Trophoblast cell (in vitro differentiated cells and primary cell): Measurements from ENCODE around the gene ASB7.

Experiments used
- DNase-seq, 2 donors: peaks; one replicate each; pipeline ENCODE4 v3.0.0-alpha.2; 2016
- H2AFZ ChIP-seq: 2 replicates; pipeline ENCODE4 v1.6.1; 2013; ENCODE audit warnings: low read length, moderate library complexity, mild to moderate bottlenecking; ENCODE audit not compliant: insufficient read depth, poor library complexity
- H2AK5ac ChIP-seq: 2 replicates; pipeline ENCODE4 v1.6.1; 2013; ENCODE audit warnings: mild to moderate bottlenecking, low read length
- H2BK120ac ChIP-seq: 2 replicates; pipeline ENCODE4 v1.6.1; 2013; ENCODE audit warnings: low read length, mild to moderate bottlenecking, moderate library complexity; ENCODE audit not compliant: insufficient read depth, poor library complexity
- H2BK12ac ChIP-seq: 2 replicates; pipeline ENCODE4 v1.6.1; 2013; ENCODE audit warnings: mild to moderate bottlenecking, low read length, moderate library complexity
- H2BK5ac ChIP-seq: 2 replicates; pipeline ENCODE4 v1.6.1; 2013; ENCODE audit warnings: low read length, low read depth, moderate library complexity, mild to moderate bottlenecking; ENCODE audit not compliant: poor library complexity
- H3K14ac ChIP-seq: 2 replicates; pipeline ENCODE4 v1.6.1; 2013; ENCODE audit warnings: mild to moderate bottlenecking, low read length
- H3K18ac ChIP-seq: 2 replicates; pipeline ENCODE4 v1.6.1; 2013; ENCODE audit warnings: mild to moderate bottlenecking, low read length
- H3K23ac ChIP-seq: 2 replicates; pipeline ENCODE4 v1.6.1; 2013; ENCODE audit warnings: low read length
- H3K27ac ChIP-seq: 2 replicates; pipeline ENCODE4 v1.5.1; 2013; ENCODE audit warnings: low read depth, mild to moderate bottlenecking, inconsistent platforms, low read length, moderate library complexity
- H3K27me3 ChIP-seq: 2 replicates; pipeline ENCODE4 v1.6.1; 2013; ENCODE audit warnings: inconsistent platforms, mild to moderate bottlenecking, low read length, moderate library complexity; ENCODE audit not compliant: insufficient read depth
- H3K36me3 ChIP-seq, 2 experiments: 1 replicate in 1 of 2; 2 replicates in 1 of 2; pipeline ENCODE4 v1.6.1; 2013; ENCODE audit warnings: low read length in 2 of 2, mild to moderate bottlenecking in 2 of 2, moderate library complexity in 1 of 2; ENCODE audit not compliant: insufficient read depth in 2 of 2, control insufficient read depth in 1 of 2
- H3K4ac ChIP-seq: 2 replicates; pipeline ENCODE4 v1.6.1; 2013; ENCODE audit warnings: low read depth, mild to moderate bottlenecking, low read length, moderate library complexity
- H3K4me1 ChIP-seq, 2 experiments: 1 replicate in 1 of 2; 2 replicates in 1 of 2; pipeline ENCODE4 v1.6.1; 2013; ENCODE audit warnings: low read length in 2 of 2, mild to moderate bottlenecking in 2 of 2, moderate library complexity in 1 of 2; ENCODE audit not compliant: insufficient read depth in 2 of 2, control insufficient read depth in 1 of 2
- H3K4me2 ChIP-seq: 2 replicates; pipeline ENCODE4 v1.6.1; 2013; ENCODE audit warnings: inconsistent platforms, mild to moderate bottlenecking, low read length, moderate library complexity
- H3K4me3 ChIP-seq: 2 replicates; pipeline ENCODE4 v1.5.1; 2013; ENCODE audit warnings: mild to moderate bottlenecking, low read depth, low read length, inconsistent platforms
- H3K79me1 ChIP-seq: one replicate; pipeline ENCODE4 v1.6.1; 2013; ENCODE audit warnings: low read length
- H3K79me2 ChIP-seq: 2 replicates; pipeline ENCODE4 v1.6.1; 2013; ENCODE audit warnings: low read length, mild to moderate bottlenecking; ENCODE audit not compliant: control insufficient read depth, insufficient read depth, poor library complexity
- H3K9ac ChIP-seq: 2 replicates; pipeline ENCODE4 v1.6.1; 2013; ENCODE audit warnings: mild to moderate bottlenecking, low read length
- H3K9me3 ChIP-seq: 2 replicates; pipeline ENCODE4 v1.6.1; 2013; ENCODE audit warnings: low read depth, mild to moderate bottlenecking, control low read depth, inconsistent platforms, low read length; ENCODE audit not compliant: insufficient read depth
- H4K12ac ChIP-seq: 2 replicates; pipeline ENCODE4 v1.6.1; 2013; ENCODE audit warnings: low read depth, mild to moderate bottlenecking, low read length, moderate library complexity
- H4K8ac ChIP-seq: 2 replicates; pipeline ENCODE4 v1.6.1; 2013; ENCODE audit warnings: low read depth, mild to moderate bottlenecking, low read length, moderate library complexity
- H4K91ac ChIP-seq: one replicate; pipeline ENCODE4 v1.6.1; 2013; ENCODE audit warnings: low read depth, mild to moderate bottlenecking, low read length, moderate library complexity
- WGBS: extraction: QIAGEN DNeasy Blood & Tissue Kit; methylation state at CpG from one replicate; pipeline ENCODE4 v1.1.7; 2013; ENCODE audit warnings: missing lambda C conversion rate; ENCODE audit not compliant: insufficient read length, insufficient coverage; ENCODE audit errors: extremely low coverage; 5-methylcytosine and 5-hydroxymethylcytosine counted together

ASB7 gene

GRCh38 chr15:100560323-100560722 lies 42.1 kb upstream of the ASB7 start:
- Histone ChIP-seq H3K9ac (no peak overlapping the region), H2AFZ (no peak overlapping the region), H3K18ac (no peak overlapping the region), H3K79me1 (no peaks in the 10 kb centered on the region), H3K23ac (no peak overlapping the region), H3K4me3 (no peak overlapping the region), H2BK12ac (no peak overlapping the region), H2BK5ac (no peak overlapping the region), H2BK120ac (no peak overlapping the region), H4K91ac (no peak overlapping the region), H3K27me3 (no peaks in the 10 kb centered on the region), H3K14ac (no peak overlapping the region), H3K27ac (no peak overlapping the region), H3K4me2 (no peak overlapping the region), H3K4ac (no peak overlapping the region), H3K9me3 (peaks cover 21% of the 10 kb centered on the region), H3K4me1 (no peaks in the 10 kb centered on the region), H3K36me3 (peaks cover 0 to 3% of the 10 kb centered on the region in 2 experiments), H4K12ac (no peak overlapping the region), H4K8ac (no peak overlapping the region), H2AK5ac (no peak overlapping the region), H3K79me2 (no peaks in the 10 kb centered on the region)
- no peak for DNase-seq

DNA sequence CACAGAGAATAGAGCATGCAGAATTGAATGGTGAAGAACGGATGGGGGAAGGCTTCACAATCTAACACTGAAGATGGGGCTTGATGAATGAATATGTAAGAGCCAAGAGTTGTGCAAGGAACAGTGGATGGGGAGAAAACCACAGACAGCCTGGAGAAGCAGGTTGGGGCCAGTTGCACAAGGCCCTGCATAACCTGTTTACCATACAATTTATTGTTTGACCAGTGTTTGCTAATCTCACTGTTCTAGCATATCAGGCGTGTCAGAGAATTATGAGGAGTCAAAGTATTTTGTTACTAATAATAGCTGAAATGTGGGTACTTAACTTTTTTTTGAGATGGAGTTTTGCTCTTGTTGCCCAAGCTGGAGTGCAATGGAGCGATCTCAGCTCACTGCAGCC lies 36.8 kb upstream of the ASB7 start:
- no CpG with 5 or more reads among the region's 3 CpGs for WGBS
- Histone ChIP-seq H3K18ac (no peak overlapping the region), H3K4me3 (no peak overlapping the region), H3K4me1 (no peaks in the 10 kb centered on the region), H3K4me2 (no peak overlapping the region), H4K91ac (no peak overlapping the region), H2BK5ac (no peak overlapping the region), H3K27ac (no peak overlapping the region), H3K9me3 (peaks cover 5% of the 10 kb centered on the region), H2AFZ (no peak overlapping the region), H3K23ac (no peak overlapping the region), H2AK5ac (no peak overlapping the region), H2BK120ac (no peak overlapping the region), H3K79me2 (no peaks in the 10 kb centered on the region), H3K79me1 (no peaks in the 10 kb centered on the region), H3K14ac (no peak overlapping the region), H3K27me3 (no peaks in the 10 kb centered on the region), H4K12ac (no peak overlapping the region), H2BK12ac (no peak overlapping the region), H3K36me3 (no peaks in the 10 kb centered on the region), H3K9ac (no peak overlapping the region), H3K4ac (no peak overlapping the region), H4K8ac (no peak overlapping the region)
- peak in 1 of 2 donors; percentile 5 for DNase-seq

- Histone ChIP-seq H3K23ac (no peak overlapping the region), H2BK12ac (no peak overlapping the region), H3K79me2 (no peaks in the 10 kb centered on the region), H3K9ac (no peak overlapping the region), H3K4me3 (no peak overlapping the region), H3K36me3 (no peaks in the 10 kb centered on the region), H2BK5ac (no peak overlapping the region), H3K14ac (no peak overlapping the region), H2BK120ac (no peak overlapping the region), H2AK5ac (no peak overlapping the region), H3K4me1 (no peaks in the 10 kb centered on the region), H3K79me1 (no peaks in the 10 kb centered on the region), H4K12ac (no peak overlapping the region), H3K27ac (no peak overlapping the region), H2AFZ (no peak overlapping the region), H3K18ac (no peak overlapping the region), H3K9me3 (peaks cover 3% of the 10 kb centered on the region), H4K8ac (no peak overlapping the region), H3K4me2 (no peak overlapping the region), H3K27me3 (no peaks in the 10 kb centered on the region), H4K91ac (no peak overlapping the region), H3K4ac (no peak overlapping the region)
- DNase-seq = no peak
- WGBS = no CpG with 5 or more reads among the region's 6 CpGs
These were observed 35.4 kb upstream of the ASB7 start for GRCh38 chr15:100566850-100567628.

- Histone ChIP-seq H3K27ac (no peak overlapping the region), H4K12ac (no peak overlapping the region), H4K8ac (no peak overlapping the region), H3K79me1 (no peaks in the 10 kb centered on the region), H3K23ac (no peak overlapping the region), H2BK120ac (no peak overlapping the region), H3K9me3 (peaks cover 3% of the 10 kb centered on the region), H3K27me3 (no peaks in the 10 kb centered on the region), H3K4me1 (no peaks in the 10 kb centered on the region), H3K18ac (no peak overlapping the region), H2AK5ac (no peak overlapping the region), H3K9ac (no peak overlapping the region), H3K14ac (no peak overlapping the region), H4K91ac (no peak overlapping the region), H3K4me3 (no peak overlapping the region), H2AFZ (no peak overlapping the region), H3K4ac (no peak overlapping the region), H2BK5ac (no peak overlapping the region), H3K4me2 (no peak overlapping the region), H3K36me3 (peaks cover 0 to 3% of the 10 kb centered on the region in 2 experiments), H3K79me2 (no peaks in the 10 kb centered on the region), H2BK12ac (no peak overlapping the region)
- DNase-seq = no peak
- no CpG with 5 or more reads among the region's 8 CpGs for WGBS
These were observed 33.0 kb upstream of the ASB7 start for GRCh38 chr15:100569391-100569790.
